K562 (cell line): Measurements from ENCODE around the gene RTL10. TPM values are rescaled to one million over a fixed set of nuclear protein-coding genes. Genes with fewer than 3 reads are reported as not detected.

Experiments
- CCNT2 ChIP-seq: IDR thresholded peaks from 2 replicates; pipeline ENCODE4 v1.6.1; 2011; ENCODE audit warnings: borderline replicate concordance, low read depth, mild to moderate bottlenecking, moderate library complexity, mixed read lengths, low read length; ENCODE audit not compliant: insufficient read length; ENCODE audit errors: extremely low read depth
- TAF15 ChIP-seq: fragments of 200-400 bp; formaldehyde crosslinking; IDR thresholded peaks from 2 replicates; pipeline ENCODE4 v1.6.1; 2017; ENCODE audit warnings: mild to moderate bottlenecking, low read depth, low read length, moderate library complexity
- polyA plus RNA-seq, 8 experiments: library from polyadenylated mRNA; depleted of rRNA in 4 of 8; stranded (reverse) in 5 of 8; unstranded in 3 of 8; fragments of >200 nt; fragmentation: Nextera tagmentation in 2 of 8; fragmentation: Illumina TruSeq in 1 of 8; extraction: Ambion mirVana in 2 of 8; extraction: Trizol in 1 of 8; gene quantifications; 2 replicates each; pipeline versions ENCODE4 v1.2.1 to v1.2.3, GENCODE V29; 2011 to 2014; ENCODE audit warnings: inconsistent platforms in 1 of 8, missing spikeins in 1 of 8
- total RNA-seq, 7 experiments: library from RNA; depleted of rRNA in 6 of 7; stranded (reverse); fragments of >200 nt in 6 of 7; fragmentation: Illumina TruSeq in 2 of 7; extraction: Trizol in 2 of 7; gene quantifications; 2 replicates each; pipeline versions ENCODE4 v1.2.1 to v1.2.3, GENCODE V29; 2011 to 2021; ENCODE audit warnings: low replicate concordance in 1 of 7
- TF ChIP-seq, protein P1 (sequence below): fragments of 450-650 bp; IDR thresholded peaks from 2 replicates; pipeline ENCODE4 v1.6.1; 2017; ENCODE audit warnings: antibody characterized with exemption, mild to moderate bottlenecking

Gene RTL10
- total and polyA plus RNA-seq, 9 of the 15 experiments (the other 6 are each of a cell fraction or from before 2014, with no cell fraction given) = 19.8 to 75.5 (median 32.5) TPM

DNA sequence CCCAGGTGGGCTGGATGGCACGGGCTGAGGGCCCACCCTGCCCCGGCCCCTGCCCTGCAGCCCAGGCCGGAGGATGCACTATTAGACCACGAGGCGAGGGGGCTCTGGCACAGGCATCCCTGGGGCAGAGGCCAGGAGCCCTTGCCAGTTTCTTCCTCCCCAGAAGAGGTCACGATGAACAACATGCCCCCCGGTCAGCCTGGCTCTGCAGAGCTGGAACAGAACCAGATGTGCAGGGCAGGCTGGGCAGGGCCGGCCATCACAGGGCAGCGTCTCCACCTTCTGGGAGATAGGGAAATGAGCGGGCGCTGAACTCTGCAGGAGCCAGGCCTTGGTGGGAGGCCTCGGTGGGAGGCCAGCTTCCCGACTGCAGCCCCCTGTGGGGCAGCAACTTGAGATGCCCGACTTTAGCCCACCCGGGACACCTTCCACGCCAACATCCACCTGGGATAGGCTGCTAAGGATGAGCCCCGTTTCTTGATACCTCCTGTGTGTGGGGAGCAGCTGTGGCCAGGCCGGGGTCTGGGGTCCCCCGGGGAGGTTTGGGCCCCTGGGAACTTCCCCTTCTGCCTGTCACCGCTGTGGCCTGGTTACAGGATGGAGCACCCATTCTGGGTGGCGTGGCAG lies 21.8 kb upstream of the RTL10 start (continued):
- TF ChIP-seq, protein P1, sequence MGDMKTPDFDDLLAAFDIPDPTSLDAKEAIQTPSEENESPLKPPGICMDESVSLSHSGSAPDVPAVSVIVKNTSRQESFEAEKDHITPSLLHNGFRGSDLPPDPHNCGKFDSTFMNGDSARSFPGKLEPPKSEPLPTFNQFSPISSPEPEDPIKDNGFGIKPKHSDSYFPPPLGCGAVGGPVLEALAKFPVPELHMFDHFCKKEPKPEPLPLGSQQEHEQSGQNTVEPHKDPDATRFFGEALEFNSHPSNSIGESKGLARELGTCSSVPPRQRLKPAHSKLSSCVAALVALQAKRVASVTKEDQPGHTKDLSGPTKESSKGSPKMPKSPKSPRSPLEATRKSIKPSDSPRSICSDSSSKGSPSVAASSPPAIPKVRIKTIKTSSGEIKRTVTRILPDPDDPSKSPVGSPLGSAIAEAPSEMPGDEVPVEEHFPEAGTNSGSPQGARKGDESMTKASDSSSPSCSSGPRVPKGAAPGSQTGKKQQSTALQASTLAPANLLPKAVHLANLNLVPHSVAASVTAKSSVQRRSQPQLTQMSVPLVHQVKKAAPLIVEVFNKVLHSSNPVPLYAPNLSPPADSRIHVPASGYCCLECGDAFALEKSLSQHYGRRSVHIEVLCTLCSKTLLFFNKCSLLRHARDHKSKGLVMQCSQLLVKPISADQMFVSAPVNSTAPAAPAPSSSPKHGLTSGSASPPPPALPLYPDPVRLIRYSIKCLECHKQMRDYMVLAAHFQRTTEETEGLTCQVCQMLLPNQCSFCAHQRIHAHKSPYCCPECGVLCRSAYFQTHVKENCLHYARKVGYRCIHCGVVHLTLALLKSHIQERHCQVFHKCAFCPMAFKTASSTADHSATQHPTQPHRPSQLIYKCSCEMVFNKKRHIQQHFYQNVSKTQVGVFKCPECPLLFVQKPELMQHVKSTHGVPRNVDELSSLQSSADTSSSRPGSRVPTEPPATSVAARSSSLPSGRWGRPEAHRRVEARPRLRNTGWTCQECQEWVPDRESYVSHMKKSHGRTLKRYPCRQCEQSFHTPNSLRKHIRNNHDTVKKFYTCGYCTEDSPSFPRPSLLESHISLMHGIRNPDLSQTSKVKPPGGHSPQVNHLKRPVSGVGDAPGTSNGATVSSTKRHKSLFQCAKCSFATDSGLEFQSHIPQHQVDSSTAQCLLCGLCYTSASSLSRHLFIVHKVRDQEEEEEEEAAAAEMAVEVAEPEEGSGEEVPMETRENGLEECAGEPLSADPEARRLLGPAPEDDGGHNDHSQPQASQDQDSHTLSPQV = no peak
- TF ChIP-seq CCNT2 = peak; percentile 20
- TF ChIP-seq TAF15 = 0 out of 2 replicates have a peak, but pooled peaks have one; percentile 68
- TF ChIP-seq, all 486 proteins: peak for 24
